Rectal smooth muscle tissue (tissue), 1 donor: ENCODE results near the gene SPINT3.
A peak's percentile ranks its signal among the peaks of the same experiment; 100 is the strongest.
"Not testable (repeated sequence)": the region's sequence is repeated elsewhere in the genome, so short reads cannot be mapped to it uniquely, and the experiment has no call there.

Source experiments
- H3K27ac ChIP-seq: one replicate; pipeline ENCODE4 v1.7.0; 2013; ENCODE audit warnings: low read depth, low read length, inconsistent platforms
- H3K27me3 ChIP-seq: one replicate; pipeline ENCODE4 v1.7.0; 2013; ENCODE audit warnings: low read length; ENCODE audit not compliant: control insufficient read depth, insufficient read depth
- H3K36me3 ChIP-seq: one replicate; pipeline ENCODE4 v1.7.0; 2013; ENCODE audit warnings: low read length; ENCODE audit not compliant: control insufficient read depth, insufficient read depth
- H3K4me1 ChIP-seq: one replicate; pipeline ENCODE4 v1.7.0; 2013; ENCODE audit warnings: low read length; ENCODE audit not compliant: control insufficient read depth, insufficient read depth
- H3K4me3 ChIP-seq: one replicate; pipeline ENCODE4 v1.7.0; 2013; ENCODE audit warnings: low read length
- H3K9ac ChIP-seq: one replicate; pipeline ENCODE4 v1.7.0; 2013; ENCODE audit warnings: low read length

The SPINT3 gene

DNA sequence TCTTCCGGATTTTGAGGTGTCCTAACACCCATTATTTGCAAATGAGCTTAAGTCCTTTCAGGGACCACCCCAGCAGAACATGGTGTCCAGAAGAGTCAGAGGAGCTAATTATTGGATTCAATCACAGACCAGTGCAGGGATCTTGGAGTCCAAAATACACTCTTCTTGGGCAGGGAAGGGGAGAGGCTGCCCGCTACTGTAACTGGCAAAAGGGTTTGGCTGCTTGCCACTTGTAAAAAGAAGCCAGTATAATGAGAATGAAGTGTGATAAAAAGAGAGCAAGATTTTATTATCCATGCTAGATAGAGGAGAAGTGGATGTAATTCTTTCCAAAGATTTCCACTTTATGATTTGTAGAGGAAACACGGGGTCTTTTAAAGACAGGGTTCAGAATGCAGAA lies 19.3 kb downstream of the SPINT3 start:
- H3K27ac ChIP-seq: no peak overlapping the region
- H3K27me3 ChIP-seq: no peaks in the 10 kb centered on the region
- no peak overlapping the region for H3K9ac ChIP-seq
- H3K4me3 ChIP-seq: no peak overlapping the region
- no peaks in the 10 kb centered on the region for H3K4me1 ChIP-seq
- H3K36me3 ChIP-seq: no peaks in the 10 kb centered on the region

DNA sequence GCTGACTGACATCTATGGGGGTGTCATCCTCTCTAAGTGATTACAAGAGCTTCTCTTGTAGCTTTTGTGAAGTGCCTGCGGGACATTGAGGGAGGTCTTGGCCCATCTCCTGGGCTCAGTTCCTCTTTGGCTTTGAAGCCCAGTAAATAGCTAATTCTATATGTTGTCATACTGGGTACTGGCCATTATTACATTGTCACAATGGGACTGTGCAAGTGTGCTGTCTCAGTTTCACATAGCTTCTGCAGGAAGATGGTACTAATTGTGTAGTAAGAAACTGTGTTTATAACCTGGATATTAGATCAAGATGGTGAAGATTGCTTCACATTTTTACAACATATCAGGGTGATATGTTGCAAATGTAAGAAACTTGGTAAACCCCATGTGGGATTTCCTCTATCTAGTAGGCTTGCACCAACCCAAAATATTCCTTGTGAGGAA lies 19.9 kb downstream of the SPINT3 start:
- H3K9ac ChIP-seq: no peak overlapping the region
- H3K27me3 ChIP-seq: no peaks in the 10 kb centered on the region
- no peak overlapping the region for H3K27ac ChIP-seq
- no peaks in the 10 kb centered on the region for H3K4me1 ChIP-seq
- no peak overlapping the region for H3K4me3 ChIP-seq
- no peaks in the 10 kb centered on the region for H3K36me3 ChIP-seq

DNA sequence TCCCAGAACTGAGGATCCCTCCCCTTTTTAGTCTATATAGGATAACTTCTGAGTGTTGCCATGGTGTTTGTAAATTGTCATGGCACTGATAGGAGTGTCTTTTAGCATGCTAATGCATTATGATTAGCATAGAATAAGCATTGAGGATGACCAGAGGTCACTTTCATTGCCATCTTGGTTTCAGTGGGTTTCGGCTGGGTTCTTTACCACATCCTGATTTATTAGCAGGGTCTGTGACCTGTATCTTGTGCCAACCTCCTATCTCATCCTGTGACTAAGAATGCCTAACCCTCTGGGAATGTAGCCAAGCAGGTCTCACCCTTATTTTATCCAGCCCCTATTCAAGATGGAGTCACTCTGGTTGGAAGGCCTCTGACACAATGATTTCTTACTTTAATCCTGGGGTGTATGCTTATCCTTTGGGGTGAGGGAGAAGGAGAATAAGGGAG lies 26.3 kb downstream of the SPINT3 start:
- Histone ChIP-seq H3K36me3 (no peaks in the 10 kb centered on the region), H3K27ac (no peak overlapping the region), H3K9ac (no peak overlapping the region), H3K4me1 (no peaks in the 10 kb centered on the region), H3K4me3 (no peak overlapping the region), H3K27me3 (peaks cover 2% of the 10 kb centered on the region)

DNA sequence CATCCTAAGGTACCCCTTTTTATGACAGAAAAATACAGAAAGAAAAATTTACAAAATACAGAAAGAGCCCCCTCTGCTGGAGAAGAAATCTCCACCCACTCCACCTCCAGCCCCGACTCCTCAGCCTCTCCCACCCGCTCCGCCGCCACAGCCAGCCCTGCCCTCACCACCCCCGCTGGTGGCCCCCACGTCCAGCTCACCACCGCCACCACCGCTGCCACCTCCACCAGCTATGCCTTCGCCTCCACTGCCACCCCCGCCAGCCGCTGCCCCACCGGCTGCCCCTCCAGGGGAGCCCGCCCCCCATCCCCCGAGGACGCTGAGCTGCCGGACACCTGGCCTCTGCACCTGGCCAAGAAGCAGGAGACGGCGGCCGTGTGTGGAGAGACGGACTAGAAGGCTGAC lies 28.2 kb downstream of the SPINT3 start:
- Histone ChIP-seq H3K9ac (no peak overlapping the region), H3K27ac (no peak overlapping the region), H3K27me3 (peaks cover 2% of the 10 kb centered on the region), H3K4me3 (no peak overlapping the region), H3K4me1 (no peaks in the 10 kb centered on the region), H3K36me3 (no peaks in the 10 kb centered on the region)

DNA sequence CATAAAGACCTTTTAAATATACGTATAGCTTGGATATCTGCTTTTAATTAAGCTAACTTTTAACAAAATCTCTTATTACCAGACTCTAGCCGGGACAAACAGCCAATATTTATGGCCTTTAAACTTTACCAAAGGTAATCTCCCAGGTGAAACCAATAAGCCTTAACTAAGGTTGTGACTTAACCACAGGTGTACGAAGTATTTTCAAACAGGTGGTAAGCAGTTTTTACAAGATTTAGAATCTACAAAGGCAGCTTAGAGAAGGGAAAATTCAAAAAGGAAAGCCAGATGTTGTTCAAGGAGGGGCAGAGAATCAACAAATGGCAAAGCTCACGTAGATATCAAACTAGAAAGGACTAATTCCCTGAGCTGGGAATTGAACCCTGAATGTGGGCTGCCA lies 30.0 kb downstream of the SPINT3 start:
- no peaks in the 10 kb centered on the region for H3K36me3 ChIP-seq
- H3K27ac ChIP-seq: no peak overlapping the region
- no peak overlapping the region for H3K4me3 ChIP-seq
- H3K4me1 ChIP-seq: no peaks in the 10 kb centered on the region
- peaks cover 4% of the 10 kb centered on the region for H3K27me3 ChIP-seq
- H3K9ac ChIP-seq: no peak overlapping the region

DNA sequence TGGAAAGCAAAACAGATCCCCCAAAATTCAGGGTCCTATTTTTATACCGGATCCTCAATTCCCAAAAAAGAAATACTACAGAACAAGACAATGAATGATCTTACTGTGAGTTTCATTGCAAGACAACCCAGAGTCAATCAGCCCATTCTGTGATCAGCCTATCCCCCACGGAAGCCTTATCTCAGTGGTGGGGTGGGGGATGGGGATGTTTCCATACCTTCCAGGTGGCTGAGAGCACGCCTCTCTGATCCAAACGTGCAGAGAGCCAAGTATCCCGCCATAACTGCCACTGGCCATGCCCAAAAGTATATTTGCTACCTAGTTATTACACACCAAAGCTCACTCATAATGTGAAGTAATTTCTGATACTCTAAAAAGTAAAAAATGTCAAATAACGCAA lies 30.7 kb downstream of the SPINT3 start:
- no peak overlapping the region for H3K9ac ChIP-seq
- no peak overlapping the region for H3K27ac ChIP-seq
- peaks cover 4% of the 10 kb centered on the region for H3K27me3 ChIP-seq
- H3K4me1 ChIP-seq: no peaks in the 10 kb centered on the region
- H3K4me3 ChIP-seq: no peak overlapping the region
- H3K36me3 ChIP-seq: no peaks in the 10 kb centered on the region

DNA sequence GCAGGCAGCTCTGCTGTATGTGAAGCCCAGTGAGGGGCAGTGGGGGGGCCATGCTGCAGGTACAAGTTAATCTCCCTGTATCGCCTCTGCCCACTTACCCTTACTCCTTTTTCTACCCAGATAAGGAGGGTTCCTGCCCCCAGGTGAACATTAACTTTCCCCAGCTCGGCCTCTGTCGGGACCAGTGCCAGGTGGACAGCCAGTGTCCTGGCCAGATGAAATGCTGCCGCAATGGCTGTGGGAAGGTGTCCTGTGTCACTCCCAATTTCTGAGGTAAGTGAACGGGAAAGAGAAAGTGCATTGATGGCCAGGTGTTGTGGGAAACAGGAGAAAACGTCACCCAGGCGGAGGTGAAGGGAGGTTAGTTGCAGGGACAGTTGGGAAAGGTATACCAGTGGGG lies 35.6 kb downstream of the SPINT3 start:
- H3K27ac ChIP-seq: no peak overlapping the region
- peaks cover 2% of the 10 kb centered on the region for H3K27me3 ChIP-seq
- H3K9ac ChIP-seq: no peak overlapping the region

DNA sequence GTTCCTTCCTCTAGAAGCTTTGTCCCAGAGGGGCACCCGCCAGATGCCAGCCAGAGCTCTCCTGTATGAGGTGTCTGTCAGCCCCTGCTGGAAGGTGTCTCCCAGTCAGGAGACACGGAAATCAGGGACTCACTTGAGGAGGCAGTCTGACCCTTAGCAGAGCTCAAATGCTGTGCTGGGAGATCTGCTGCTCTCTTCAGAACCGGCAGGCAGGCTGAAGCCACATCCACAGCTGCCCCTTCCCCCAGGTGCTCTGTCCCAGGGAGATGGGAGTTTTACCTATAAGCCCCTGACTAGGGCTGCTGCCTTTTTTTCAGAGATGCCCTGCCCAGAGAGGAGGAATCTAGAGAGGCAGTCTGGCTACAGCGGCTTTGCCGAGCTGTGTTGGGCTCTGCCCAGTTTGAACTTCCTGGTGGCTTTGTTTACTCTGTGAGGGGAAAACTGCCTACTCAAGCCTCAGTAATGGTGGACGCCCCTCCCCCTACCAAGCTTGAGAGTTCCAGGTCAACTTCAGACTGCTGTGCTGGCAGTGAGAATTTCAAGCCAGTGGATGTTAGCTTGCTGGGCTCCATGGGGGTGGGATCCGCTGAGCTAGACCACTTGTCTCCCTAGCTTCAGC lies 37.8 kb downstream of the SPINT3 start:
- H3K9ac ChIP-seq, H3K27ac ChIP-seq, H3K27me3 ChIP-seq, H3K4me3 ChIP-seq, H3K36me3 ChIP-seq, H3K4me1 ChIP-seq: not testable (repeated sequence)

More for the DNA sequence above, 35.6 kb downstream of the SPINT3 start:
- Histone ChIP-seq H3K4me1 (no peaks in the 10 kb centered on the region), H3K4me3 (no peak overlapping the region), H3K36me3 (no peaks in the 10 kb centered on the region)

DNA sequence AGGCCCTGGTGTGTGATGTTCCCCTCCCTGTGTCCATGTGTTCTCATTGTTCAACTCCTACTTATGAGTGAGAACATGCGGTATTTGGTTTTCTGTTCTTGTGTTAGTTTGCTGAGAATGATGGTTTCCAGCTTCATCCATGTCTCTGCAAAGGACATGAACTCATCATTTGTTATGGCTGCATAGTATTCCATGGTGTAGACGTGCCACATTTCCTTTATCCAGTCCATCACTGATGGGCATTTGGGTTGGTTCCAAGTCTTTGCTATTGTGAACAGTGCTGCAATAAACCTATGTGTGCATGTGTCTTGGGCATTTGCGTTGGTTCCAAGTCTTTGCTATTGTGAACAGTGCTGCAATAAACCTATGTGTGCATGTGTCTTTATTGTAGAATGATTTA lies 43.1 kb downstream of the SPINT3 start:
- H3K27me3 ChIP-seq, H3K4me1 ChIP-seq: not testable (repeated sequence)

DNA sequence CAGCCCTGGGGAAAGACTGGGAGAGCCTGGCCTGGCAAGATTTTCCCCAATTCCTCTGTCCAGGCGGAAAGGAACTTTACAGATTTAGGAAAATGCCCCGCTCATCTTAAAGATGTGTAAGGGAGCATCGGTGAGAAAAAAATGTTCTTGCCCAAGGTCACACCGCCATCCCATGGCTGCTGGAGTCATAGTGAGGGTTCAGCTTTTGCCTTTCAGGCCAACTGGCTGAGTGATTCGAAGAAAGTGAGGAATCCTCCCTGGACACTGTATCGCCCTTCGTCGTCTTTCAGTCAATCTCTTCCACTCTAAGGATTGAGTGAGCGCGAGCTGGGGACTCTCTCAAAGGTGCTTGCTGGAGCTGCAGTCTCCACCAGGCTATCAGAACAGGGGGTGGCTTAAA lies 44.5 kb downstream of the SPINT3 start:
- peak overlapping the region; percentile 87 for H3K27ac ChIP-seq
- no peaks in the 10 kb centered on the region for H3K27me3 ChIP-seq
- H3K4me1 ChIP-seq: no peaks in the 10 kb centered on the region
- peak overlapping the region; percentile 22 for H3K9ac ChIP-seq
- no peaks in the 10 kb centered on the region for H3K36me3 ChIP-seq
- peak overlapping the region; percentile 75 for H3K4me3 ChIP-seq

More for the DNA sequence above, 43.1 kb downstream of the SPINT3 start:
- not testable (repeated sequence) for H3K27ac ChIP-seq, H3K9ac ChIP-seq, H3K36me3 ChIP-seq, H3K4me3 ChIP-seq

DNA sequence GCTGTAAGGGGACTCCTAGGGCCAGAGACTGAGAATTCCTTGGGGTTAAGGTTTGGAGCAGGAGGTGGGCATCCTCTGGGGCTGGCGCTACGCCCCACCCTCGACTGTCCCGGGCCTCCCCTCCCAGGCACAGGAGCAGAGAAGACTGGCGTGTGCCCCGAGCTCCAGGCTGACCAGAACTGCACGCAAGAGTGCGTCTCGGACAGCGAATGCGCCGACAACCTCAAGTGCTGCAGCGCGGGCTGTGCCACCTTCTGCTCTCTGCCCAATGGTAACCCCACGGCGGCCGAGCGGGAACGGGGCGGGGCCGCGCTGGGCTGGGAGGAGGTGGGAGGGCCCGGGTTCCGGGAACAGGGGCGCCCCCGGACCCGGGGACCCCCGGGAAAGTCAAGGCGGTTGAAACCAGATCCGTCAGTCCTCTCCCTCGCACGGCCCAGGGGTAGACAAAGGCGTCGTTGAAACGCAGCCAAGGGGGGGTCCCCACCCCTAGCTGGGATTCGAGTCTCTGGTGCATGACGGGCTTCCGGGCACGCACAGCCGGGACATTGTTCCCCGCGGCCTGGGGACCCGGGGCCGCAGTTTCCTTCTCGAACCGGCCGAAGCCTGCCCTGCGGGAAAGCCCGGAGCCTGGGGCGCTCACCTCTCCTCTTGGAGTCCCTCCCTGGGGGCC lies 45.0 kb downstream of the SPINT3 start:
- H3K4me3 ChIP-seq: peak overlapping the region; percentile 75
- H3K4me1 ChIP-seq: no peaks in the 10 kb centered on the region
- no peaks in the 10 kb centered on the region for H3K36me3 ChIP-seq
- H3K9ac ChIP-seq: peak overlapping the region; percentile 22
- peak overlapping the region; percentile 87 for H3K27ac ChIP-seq
- no peaks in the 10 kb centered on the region for H3K27me3 ChIP-seq

DNA sequence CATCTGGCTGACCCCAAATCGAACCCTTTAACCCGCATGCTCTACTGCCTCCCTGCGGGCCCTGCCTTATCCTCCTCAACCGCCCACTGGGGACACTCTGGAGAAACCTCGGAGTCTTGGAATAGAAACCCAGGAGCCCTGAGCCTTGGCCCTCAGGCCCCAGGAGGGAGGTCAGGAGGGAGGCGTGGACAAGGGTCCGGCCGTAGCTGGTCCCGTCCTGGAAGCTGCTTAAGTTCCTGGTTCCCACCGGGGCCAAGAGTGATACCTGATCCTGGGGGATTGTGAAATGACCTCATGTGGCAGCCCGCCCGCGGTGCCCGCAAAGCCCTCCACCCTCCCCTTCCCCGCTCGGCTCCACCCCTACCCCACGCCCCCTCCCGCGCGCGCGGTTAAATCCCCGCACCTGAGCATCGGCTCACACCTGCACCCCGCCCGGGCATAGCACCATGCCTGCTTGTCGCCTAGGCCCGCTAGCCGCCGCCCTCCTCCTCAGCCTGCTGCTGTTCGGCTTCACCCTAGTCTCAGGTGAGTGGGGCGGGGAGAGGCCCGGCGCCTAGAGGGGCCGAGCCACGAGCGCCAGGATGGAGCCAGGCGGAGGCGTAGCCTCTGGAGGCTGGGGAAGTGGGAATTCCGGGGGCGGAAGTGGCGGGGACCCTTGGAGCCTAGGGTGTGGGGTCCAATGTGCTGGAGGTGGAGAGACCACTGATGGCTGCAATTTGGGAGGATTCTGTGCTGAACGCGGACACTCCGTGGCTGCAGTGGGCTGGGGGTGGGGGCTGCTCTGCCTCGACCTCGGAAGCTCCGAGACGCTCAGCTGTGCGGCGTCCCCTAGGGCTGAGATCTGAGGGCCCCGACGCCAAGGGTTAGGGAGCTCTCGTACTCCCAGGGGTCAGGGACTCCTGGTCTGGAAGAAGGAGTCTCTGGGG lies 45.8 kb downstream of the SPINT3 start, which contains the start of gene WFDC2:
Gene WFDC2, plus strand, starts transcription at position 418 of the 926 bp plus-strand sequence. Its CDS starts 29 bp downstream, at position 447.
- Histone ChIP-seq H3K9ac (peak within 1 kb of the TSS; percentile 22), H3K27ac (peak within 1 kb of the TSS; percentile 87), H3K27me3 (no peaks in the 10 kb centered on the region), H3K36me3 (no peaks in the 10 kb centered on the region), H3K4me1 (no peaks in the 10 kb centered on the region), H3K4me3 (peak within 1 kb of the TSS; percentile 75)
